C4-2B (cell line): ENCODE results near the gene APOBEC3C.

ENCODE experiments used
- CTCF ChIP-seq: fragments of 450-650 bp; conservative IDR thresholded peaks from 2 replicates; pipeline ENCODE4 v1.5.1; 2017; ENCODE audit warnings: mild to moderate bottlenecking
- ZFX ChIP-seq: fragments of 450-650 bp; IDR thresholded peaks from 2 replicates; pipeline ENCODE4 v1.6.1; 2017

GRCh38 chr22:39029227-39029626 is 15.2 kb downstream of the APOBEC3C start:
- TF ChIP-seq CTCF: no peak
- no peak for TF ChIP-seq ZFX
